Esophagus squamous epithelium (tissue), 4 donors: ENCODE data around the gene NLRP4.

Experiments used
- CTCF ChIP-seq, 6 experiments: fragments of 450-650 bp in 4 of 6; fragments of 200-600 bp in 2 of 6; sonication (generic) in 2 of 6; IDR thresholded peaks; one replicate each; pipeline ENCODE4 v1.5.1; 2016 to 2019; ENCODE audit warnings: antibody characterized with exemption in 6 of 6, mild to moderate bottlenecking in 4 of 6, moderate library complexity in 4 of 6
- POLR2A ChIP-seq, 4 donors: fragments of 450-650 bp; IDR thresholded peaks; one replicate each; pipeline ENCODE4 v1.6.1; 2017; ENCODE audit warnings: antibody characterized with exemption in 4 of 4, mild to moderate bottlenecking in 4 of 4, moderate library complexity in 3 of 4

- TF ChIP-seq CTCF (IDR thresholded peaks at IDR 0.05) (no peak), POLR2A (IDR thresholded peaks at IDR 0.05) (no peak)
Measured at GRCh38 chr19:55811340-55811739, 25.0 kb upstream of the NLRP4 start.
